H9 (cell line): ENCODE results near the gene BCAR3. TPM values are rescaled to one million over a fixed set of nuclear protein-coding genes. Genes with fewer than 3 reads are reported as not detected.

Experiments
- DNase-seq: peaks from one replicate; pipeline ENCODE4 v3.0.0-alpha.2; 2017
- H2AFZ ChIP-seq: one replicate; pipeline ENCODE4 v1.6.1; 2013; ENCODE audit warnings: mild to moderate bottlenecking, low read length, control low read depth, moderate library complexity
- H2AK5ac ChIP-seq: 2 replicates; pipeline ENCODE4 v1.6.1; 2013; ENCODE audit warnings: low read length, control low read depth, mixed read lengths; ENCODE audit not compliant: insufficient read length
- H2BK120ac ChIP-seq: one replicate; pipeline ENCODE4 v1.6.1; 2013; ENCODE audit warnings: low read depth, mild to moderate bottlenecking, low read length, control low read depth, inconsistent platforms; ENCODE audit not compliant: poor library complexity, severe bottlenecking
- H2BK12ac ChIP-seq: 2 replicates; pipeline ENCODE4 v1.6.1; 2013; ENCODE audit warnings: low read length, control low read depth, mixed read lengths, low read depth; ENCODE audit not compliant: insufficient read length
- H2BK15ac ChIP-seq: 2 replicates; pipeline ENCODE4 v1.6.1; 2013; ENCODE audit warnings: low read depth, low read length, control low read depth
- H2BK20ac ChIP-seq: one replicate; pipeline ENCODE4 v1.6.1; 2013; ENCODE audit warnings: low read depth, mild to moderate bottlenecking, low read length, control low read depth, inconsistent platforms; ENCODE audit not compliant: poor library complexity, severe bottlenecking
- H2BK5ac ChIP-seq: 2 replicates; pipeline ENCODE4 v1.6.1; 2013; ENCODE audit warnings: low read length, control low read depth, mixed read lengths; ENCODE audit not compliant: insufficient read length
- H3K14ac ChIP-seq: 2 replicates; pipeline ENCODE4 v1.6.1; 2013; ENCODE audit warnings: low read length, control low read depth; ENCODE audit not compliant: insufficient read depth
- H3K18ac ChIP-seq: 2 replicates; pipeline ENCODE4 v1.6.1; 2013; ENCODE audit warnings: low read depth, mild to moderate bottlenecking, mixed read lengths, low read length, control low read depth; ENCODE audit not compliant: insufficient read length
- H3K23ac ChIP-seq: 2 replicates; pipeline ENCODE4 v1.6.1; 2013; ENCODE audit warnings: low read length, control low read depth, mixed read lengths, low read depth; ENCODE audit not compliant: insufficient read length
- H3K23me2 ChIP-seq: 2 replicates; pipeline ENCODE4 v1.6.1; 2013; ENCODE audit warnings: low read depth, mild to moderate bottlenecking, mixed read lengths, low read length, control low read depth; ENCODE audit not compliant: insufficient read length, poor library complexity, severe bottlenecking
- H3K27ac ChIP-seq: 2 replicates; pipeline ENCODE4 v1.5.1; 2013; ENCODE audit warnings: low read length, control low read depth, mixed read lengths, low read depth; ENCODE audit not compliant: insufficient read length
- H3K27me3 ChIP-seq: 2 replicates; pipeline ENCODE4 v1.6.1; 2013; ENCODE audit warnings: low read length, control low read depth, inconsistent platforms; ENCODE audit not compliant: insufficient read depth
- H3K4ac ChIP-seq: 2 replicates; pipeline ENCODE4 v1.6.1; 2013; ENCODE audit warnings: low read depth, mild to moderate bottlenecking, control low read depth, inconsistent platforms, low read length, moderate library complexity
- H3K4me1 ChIP-seq: 2 replicates; pipeline ENCODE4 v1.6.1; 2013; ENCODE audit warnings: low read length, control low read depth, inconsistent platforms; ENCODE audit not compliant: insufficient read depth
- H3K4me2 ChIP-seq: 2 replicates; pipeline ENCODE4 v1.6.1; 2013; ENCODE audit warnings: low read length, control low read depth, mixed read lengths; ENCODE audit not compliant: insufficient read length, insufficient read depth
- H3K56ac ChIP-seq: 2 replicates; pipeline ENCODE4 v1.6.1; 2013; ENCODE audit warnings: low read depth, mild to moderate bottlenecking, mixed read lengths, low read length, control low read depth; ENCODE audit not compliant: insufficient read length
- H3K79me1 ChIP-seq: 2 replicates; pipeline ENCODE4 v1.6.1; 2013; ENCODE audit warnings: low read depth, mild to moderate bottlenecking, moderate library complexity, low read length, control low read depth, inconsistent platforms; ENCODE audit not compliant: insufficient read depth, poor library complexity, severe bottlenecking
- H3K79me2 ChIP-seq: 2 replicates; pipeline ENCODE4 v1.6.1; 2013; ENCODE audit warnings: low read length, control low read depth, inconsistent platforms; ENCODE audit not compliant: insufficient read depth
- H3K9ac ChIP-seq: 2 replicates; pipeline ENCODE4 v1.6.1; 2013; ENCODE audit warnings: low read length, control low read depth, mixed read lengths; ENCODE audit not compliant: insufficient read length; ENCODE audit errors: extremely low read depth
- H3K9me3 ChIP-seq: one replicate; pipeline ENCODE4 v1.6.1; 2013; ENCODE audit warnings: low read depth, low read length, inconsistent platforms; ENCODE audit not compliant: control insufficient read depth
- H3T11ph ChIP-seq: one replicate; pipeline ENCODE4 v1.6.1; 2013; ENCODE audit warnings: mild to moderate bottlenecking, low read length, control low read depth, inconsistent platforms
- H4K20me1 ChIP-seq: one replicate; pipeline ENCODE4 v1.6.1; 2013; ENCODE audit not compliant: control insufficient read depth, insufficient read length, insufficient read depth
- H4K5ac ChIP-seq: 2 replicates; pipeline ENCODE4 v1.6.1; 2013; ENCODE audit warnings: low read depth, mild to moderate bottlenecking, mixed read lengths, low read length, control low read depth; ENCODE audit not compliant: insufficient read length
- H4K8ac ChIP-seq: replicated peaks from 2 replicates; pipeline ENCODE4 v1.6.1; 2013; ENCODE audit warnings: low read length, control low read depth, mixed read lengths, low read depth; ENCODE audit not compliant: insufficient read length
- H4K91ac ChIP-seq: 2 replicates; pipeline ENCODE4 v1.6.1; 2013; ENCODE audit warnings: low read depth, mild to moderate bottlenecking, moderate library complexity, mixed read lengths, low read length, control low read depth; ENCODE audit not compliant: insufficient read length
- H3K27ac Mint-ChIP-seq, 3 experiments: 2 replicates in 2 of 3; 3 replicates in 1 of 3; pipeline ENCODE4 v1.8.0; 2020 to 2021; ENCODE audit warnings: mixed read lengths in 3 of 3, mild to moderate bottlenecking in 1 of 3, moderate library complexity in 1 of 3
- H3K27me3 Mint-ChIP-seq: 2 replicates; pipeline ENCODE4 v1.8.0; 2021; ENCODE audit warnings: low read depth, mild to moderate bottlenecking, moderate library complexity, mixed read lengths
- H3K36me3 Mint-ChIP-seq, 3 experiments: 2 replicates in 2 of 3; 3 replicates in 1 of 3; pipeline ENCODE4 v1.8.0; 2020 to 2021; ENCODE audit warnings: low read depth in 3 of 3, mixed read lengths in 3 of 3; ENCODE audit not compliant: insufficient read depth in 1 of 3
- H3K4me1 Mint-ChIP-seq, 2 experiments: 2 replicates each; pipeline ENCODE4 v1.8.0; 2020; ENCODE audit warnings: mixed read lengths in 2 of 2
- H3K4me3 Mint-ChIP-seq, 2 experiments: 2 replicates in 1 of 2; 3 replicates in 1 of 2; pipeline ENCODE4 v1.8.0; 2020 to 2021; ENCODE audit warnings: mild to moderate bottlenecking in 2 of 2, mixed read lengths in 2 of 2, moderate library complexity in 1 of 2
- H3K9me3 Mint-ChIP-seq, 2 experiments: 2 replicates in 1 of 2; 3 replicates in 1 of 2; pipeline ENCODE4 v1.8.0; 2020; ENCODE audit warnings: mild to moderate bottlenecking in 2 of 2, mixed read lengths in 2 of 2, moderate library complexity in 1 of 2
- CTCF ChIP-seq: fragments of 200-600 bp; sonication (generic); conservative IDR thresholded peaks from 3 replicates; pipeline ENCODE4 v1.8.0; 2021; ENCODE audit warnings: antibody characterized with exemption, mild to moderate bottlenecking
- WGBS: extraction: QIAGEN DNeasy Blood & Tissue Kit; methylation state at CpG from one replicate; pipeline ENCODE4 v1.1.7; 2013; ENCODE audit warnings: missing lambda C conversion rate, low lambda C conversion rate, mixed read lengths; ENCODE audit not compliant: insufficient read length; ENCODE audit errors: extremely low coverage; 5-methylcytosine and 5-hydroxymethylcytosine counted together
- total RNA-seq: library from RNA; stranded (reverse); gene quantifications from 2 replicates; pipeline ENCODE4 v1.2.1, GENCODE V29; 2021

The BCAR3 gene
- total RNA-seq, 1 experiment from 2014 or later: 4.9 TPM

GRCh38 chr1:93604411-93604810, 77.2 kb downstream of the BCAR3 start:
- Histone ChIP-seq H3K4ac (no peak overlapping the region), H2BK15ac (no peak overlapping the region), H3K27me3 (no peaks in the 10 kb centered on the region), H2AFZ (no peak overlapping the region), H4K5ac (no peak overlapping the region), H3T11ph (no peak overlapping the region), H3K4me2 (no peak overlapping the region), H3K27ac (no peak overlapping the region), H4K8ac (no peak overlapping the region), H4K20me1 (no peaks in the 10 kb centered on the region), H3K4me1 (no peaks in the 10 kb centered on the region), H3K23ac (no peak overlapping the region), H3K56ac (no peak overlapping the region), H3K23me2 (no peaks in the 10 kb centered on the region), H2AK5ac (no peak overlapping the region), H3K18ac (no peak overlapping the region), H3K9me3 (no peaks in the 10 kb centered on the region), H3K9ac (no peak overlapping the region), H2BK5ac (no peak overlapping the region), H3K14ac (no peak overlapping the region), H4K91ac (no peak overlapping the region), H3K79me1 (no peaks in the 10 kb centered on the region), H2BK20ac (no peak overlapping the region), H2BK120ac (no peak overlapping the region), H2BK12ac (no peak overlapping the region), H3K79me2 (no peaks in the 10 kb centered on the region; the same call in 1 of the 2 replicates)
- H3K4me1 Mint-ChIP-seq: peaks cover 19 to 24% of the 10 kb centered on the region in 2 experiments
- no peaks in the 10 kb centered on the region; a peak in 1 of 5 replicates for H3K9me3 Mint-ChIP-seq
- no peak for TF ChIP-seq CTCF
- DNase-seq: no peak
- H3K4me3 Mint-ChIP-seq: no peak overlapping the region
- WGBS: no CpG with 5 or more reads among the region's 1 CpG
- H3K36me3 Mint-ChIP-seq: no peaks in the 10 kb centered on the region; a peak in 1 of 7 replicates
- no peak overlapping the region for H3K27ac Mint-ChIP-seq
- H3K27me3 Mint-ChIP-seq: no peaks in the 10 kb centered on the region
